HL-60 (cell line): ENCODE data around the gene CAPN13.

Experiments
- DNase-seq, 2 experiments: peaks; one replicate each; pipeline ENCODE4 v3.0.0-alpha.2; 2010 to 2020; ENCODE audit warnings: low read depth in 1 of 2, low spot score in 1 of 2
- H3K27ac ChIP-seq: fragments of 250-450 bp; sonication (Bioruptor Pico); replicated peaks from 2 replicates; pipeline ENCODE4 v1.5.1; 2020; ENCODE audit warnings: mild to moderate bottlenecking, moderate library complexity
- H3K27me3 ChIP-seq: fragments of 250-450 bp; sonication (Bioruptor Pico); 2 replicates; pipeline ENCODE4 v1.5.1; 2021; ENCODE audit warnings: mild to moderate bottlenecking, moderate library complexity; ENCODE audit not compliant: insufficient read depth, poor library complexity, severe bottlenecking
- H3K4me3 ChIP-seq: replicated peaks from 2 replicates; pipeline ENCODE4 v1.5.1; 2011; ENCODE audit warnings: mild to moderate bottlenecking, control low read depth, low read length; ENCODE audit not compliant: insufficient read depth
- GABPA ChIP-seq: IDR thresholded peaks from 2 replicates; pipeline ENCODE4 v1.6.1; 2012; ENCODE audit warnings: low read depth
- POLR2AphosphoS5 ChIP-seq: IDR thresholded peaks from 2 replicates; pipeline ENCODE4 v1.6.1; 2012; ENCODE audit warnings: low read depth
- SPI1 ChIP-seq: IDR thresholded peaks from 2 replicates; pipeline ENCODE4 v1.6.1; 2012; ENCODE audit warnings: low read depth, mild to moderate bottlenecking, borderline replicate concordance
- TF ChIP-seq, protein P1 (sequence below): IDR thresholded peaks from 2 replicates; pipeline ENCODE4 v1.6.1; 2012; ENCODE audit warnings: low read depth; ENCODE audit not compliant: insufficient replicate concordance
- TF ChIP-seq, protein P2 (sequence below): IDR thresholded peaks from one replicate; pipeline ENCODE4 v1.5.1; 2011; ENCODE audit warnings: low read length, control low read depth, inconsistent platforms; ENCODE audit not compliant: insufficient read depth

Gene CAPN13

DNA sequence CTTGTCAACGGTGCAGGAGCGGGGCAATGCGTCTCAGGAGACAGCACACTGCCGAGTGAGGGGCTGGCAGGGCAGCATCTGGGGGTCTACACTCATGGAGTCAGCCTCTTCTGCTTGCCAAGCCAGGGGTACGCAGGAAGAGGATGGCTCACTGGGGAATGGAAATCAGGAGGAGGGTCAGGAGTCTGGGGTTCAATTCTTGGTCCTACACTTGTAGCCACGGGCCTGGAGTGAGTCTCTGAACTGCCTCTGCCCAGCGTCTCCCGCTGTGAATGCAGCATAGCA, 70.0 kb downstream of the CAPN13 start:
- Histone ChIP-seq H3K27ac (no peak overlapping the region), H3K27me3 (no peaks in the 10 kb centered on the region), H3K4me3 (no peak overlapping the region)
- TF ChIP-seq SPI1 (no peak), POLR2AphosphoS5 (no peak), GABPA (no peak)
- TF ChIP-seq, protein P1, sequence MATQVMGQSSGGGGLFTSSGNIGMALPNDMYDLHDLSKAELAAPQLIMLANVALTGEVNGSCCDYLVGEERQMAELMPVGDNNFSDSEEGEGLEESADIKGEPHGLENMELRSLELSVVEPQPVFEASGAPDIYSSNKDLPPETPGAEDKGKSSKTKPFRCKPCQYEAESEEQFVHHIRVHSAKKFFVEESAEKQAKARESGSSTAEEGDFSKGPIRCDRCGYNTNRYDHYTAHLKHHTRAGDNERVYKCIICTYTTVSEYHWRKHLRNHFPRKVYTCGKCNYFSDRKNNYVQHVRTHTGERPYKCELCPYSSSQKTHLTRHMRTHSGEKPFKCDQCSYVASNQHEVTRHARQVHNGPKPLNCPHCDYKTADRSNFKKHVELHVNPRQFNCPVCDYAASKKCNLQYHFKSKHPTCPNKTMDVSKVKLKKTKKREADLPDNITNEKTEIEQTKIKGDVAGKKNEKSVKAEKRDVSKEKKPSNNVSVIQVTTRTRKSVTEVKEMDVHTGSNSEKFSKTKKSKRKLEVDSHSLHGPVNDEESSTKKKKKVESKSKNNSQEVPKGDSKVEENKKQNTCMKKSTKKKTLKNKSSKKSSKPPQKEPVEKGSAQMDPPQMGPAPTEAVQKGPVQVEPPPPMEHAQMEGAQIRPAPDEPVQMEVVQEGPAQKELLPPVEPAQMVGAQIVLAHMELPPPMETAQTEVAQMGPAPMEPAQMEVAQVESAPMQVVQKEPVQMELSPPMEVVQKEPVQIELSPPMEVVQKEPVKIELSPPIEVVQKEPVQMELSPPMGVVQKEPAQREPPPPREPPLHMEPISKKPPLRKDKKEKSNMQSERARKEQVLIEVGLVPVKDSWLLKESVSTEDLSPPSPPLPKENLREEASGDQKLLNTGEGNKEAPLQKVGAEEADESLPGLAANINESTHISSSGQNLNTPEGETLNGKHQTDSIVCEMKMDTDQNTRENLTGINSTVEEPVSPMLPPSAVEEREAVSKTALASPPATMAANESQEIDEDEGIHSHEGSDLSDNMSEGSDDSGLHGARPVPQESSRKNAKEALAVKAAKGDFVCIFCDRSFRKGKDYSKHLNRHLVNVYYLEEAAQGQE: no peak
- TF ChIP-seq, protein P2, sequence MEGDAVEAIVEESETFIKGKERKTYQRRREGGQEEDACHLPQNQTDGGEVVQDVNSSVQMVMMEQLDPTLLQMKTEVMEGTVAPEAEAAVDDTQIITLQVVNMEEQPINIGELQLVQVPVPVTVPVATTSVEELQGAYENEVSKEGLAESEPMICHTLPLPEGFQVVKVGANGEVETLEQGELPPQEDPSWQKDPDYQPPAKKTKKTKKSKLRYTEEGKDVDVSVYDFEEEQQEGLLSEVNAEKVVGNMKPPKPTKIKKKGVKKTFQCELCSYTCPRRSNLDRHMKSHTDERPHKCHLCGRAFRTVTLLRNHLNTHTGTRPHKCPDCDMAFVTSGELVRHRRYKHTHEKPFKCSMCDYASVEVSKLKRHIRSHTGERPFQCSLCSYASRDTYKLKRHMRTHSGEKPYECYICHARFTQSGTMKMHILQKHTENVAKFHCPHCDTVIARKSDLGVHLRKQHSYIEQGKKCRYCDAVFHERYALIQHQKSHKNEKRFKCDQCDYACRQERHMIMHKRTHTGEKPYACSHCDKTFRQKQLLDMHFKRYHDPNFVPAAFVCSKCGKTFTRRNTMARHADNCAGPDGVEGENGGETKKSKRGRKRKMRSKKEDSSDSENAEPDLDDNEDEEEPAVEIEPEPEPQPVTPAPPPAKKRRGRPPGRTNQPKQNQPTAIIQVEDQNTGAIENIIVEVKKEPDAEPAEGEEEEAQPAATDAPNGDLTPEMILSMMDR: no peak
- no peak for DNase-seq

DNA sequence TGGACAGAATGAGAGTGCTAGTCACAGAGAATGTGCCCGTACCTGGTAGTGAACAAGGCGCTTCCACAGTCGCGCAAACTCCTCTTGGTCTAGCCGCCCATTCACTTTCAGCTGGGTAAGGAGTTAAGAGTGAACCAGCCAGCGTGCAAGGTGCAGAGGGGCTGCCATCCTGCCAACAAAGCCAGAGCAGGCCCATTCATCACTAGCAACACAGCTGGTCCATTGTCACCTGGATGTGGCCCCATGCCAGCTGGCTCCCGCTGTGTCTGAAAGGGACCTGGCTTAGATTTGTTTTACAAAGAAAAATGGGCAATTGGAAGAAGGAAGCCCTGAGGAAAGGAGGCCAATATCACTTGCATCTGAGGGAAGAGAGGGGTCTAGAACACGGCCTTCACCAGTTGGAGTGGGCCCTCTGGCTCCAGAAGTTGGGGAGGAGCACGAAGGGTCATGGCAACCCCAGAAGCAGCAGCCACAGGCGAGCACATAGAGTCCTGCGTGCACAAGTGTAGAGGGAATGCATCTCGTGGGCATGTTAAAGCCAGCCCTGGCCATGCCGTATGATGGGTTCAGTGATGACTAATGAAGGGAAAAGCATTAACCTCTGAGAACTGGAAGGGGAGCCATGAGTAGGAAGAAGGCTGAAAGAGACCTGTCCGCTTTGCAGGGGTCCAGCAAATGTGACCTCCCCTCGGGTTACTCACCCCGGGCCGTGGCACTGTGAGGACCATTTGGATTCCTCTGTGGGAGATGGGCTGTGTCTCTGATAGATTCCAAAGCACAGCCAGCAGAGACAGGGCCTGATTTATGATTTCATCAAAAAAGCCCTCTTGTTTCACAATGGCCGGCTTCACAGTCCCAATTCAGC, 70.6 kb downstream of the CAPN13 start:
- Histone ChIP-seq H3K4me3 (no peak overlapping the region), H3K27me3 (no peaks in the 10 kb centered on the region), H3K27ac (no peak overlapping the region)
- no peak for DNase-seq
- TF ChIP-seq GABPA (no peak), SPI1 (no peak), POLR2AphosphoS5 (no peak)
- TF ChIP-seq, protein P2: no peak
- TF ChIP-seq, protein P1: no peak

DNA sequence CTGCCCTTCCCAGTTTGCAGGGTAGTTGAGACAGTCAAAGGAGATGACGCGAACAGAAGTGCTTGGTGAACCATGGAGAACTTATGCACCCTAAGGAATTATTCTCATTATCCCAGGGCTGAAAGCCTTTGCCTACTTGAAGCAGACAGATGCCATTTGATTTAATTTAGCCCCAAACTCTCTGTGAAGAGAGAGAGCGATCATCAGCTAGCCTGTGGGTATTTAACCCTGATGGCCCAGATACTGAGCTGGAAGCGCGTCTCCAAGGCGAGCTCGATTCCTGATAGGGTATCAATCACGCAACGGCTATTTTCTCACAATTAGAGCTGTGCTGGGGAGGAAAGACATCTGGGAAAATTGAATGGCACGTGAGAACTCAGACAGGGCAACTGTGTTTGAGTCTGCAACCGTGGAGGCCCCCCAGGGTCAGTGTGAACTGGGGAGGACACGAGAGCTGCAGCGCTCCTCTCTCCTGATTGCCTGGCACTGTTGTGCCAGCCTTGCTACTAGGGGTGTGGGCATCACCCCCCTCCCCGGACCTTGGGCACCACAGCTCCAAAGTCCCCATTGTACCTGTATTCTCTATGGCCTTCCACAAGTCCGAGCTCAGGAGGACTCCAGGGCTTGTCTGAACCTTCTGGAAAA, 73.2 kb downstream of the CAPN13 start:
- DNase-seq: no peak
- Histone ChIP-seq H3K27me3 (no peaks in the 10 kb centered on the region), H3K4me3 (no peak overlapping the region), H3K27ac (no peak overlapping the region)
- TF ChIP-seq, protein P1: no peak
